H9 (cell line): ENCODE measurements around the gene CEP170B. TPM values are rescaled to one million over a fixed set of nuclear protein-coding genes. Genes with fewer than 3 reads are reported as not detected.

Experiments
- DNase-seq: peaks from one replicate; pipeline ENCODE4 v3.0.0-alpha.2; 2017
- H2AFZ ChIP-seq: one replicate; pipeline ENCODE4 v1.6.1; 2013; ENCODE audit warnings: mild to moderate bottlenecking, low read length, control low read depth, moderate library complexity
- H2AK5ac ChIP-seq: 2 replicates; pipeline ENCODE4 v1.6.1; 2013; ENCODE audit warnings: low read length, control low read depth, mixed read lengths; ENCODE audit not compliant: insufficient read length
- H2BK120ac ChIP-seq: one replicate; pipeline ENCODE4 v1.6.1; 2013; ENCODE audit warnings: low read depth, mild to moderate bottlenecking, low read length, control low read depth, inconsistent platforms; ENCODE audit not compliant: poor library complexity, severe bottlenecking
- H2BK12ac ChIP-seq: 2 replicates; pipeline ENCODE4 v1.6.1; 2013; ENCODE audit warnings: low read length, control low read depth, mixed read lengths, low read depth; ENCODE audit not compliant: insufficient read length
- H2BK15ac ChIP-seq: 2 replicates; pipeline ENCODE4 v1.6.1; 2013; ENCODE audit warnings: low read depth, low read length, control low read depth
- H2BK20ac ChIP-seq: one replicate; pipeline ENCODE4 v1.6.1; 2013; ENCODE audit warnings: low read depth, mild to moderate bottlenecking, low read length, control low read depth, inconsistent platforms; ENCODE audit not compliant: poor library complexity, severe bottlenecking
- H2BK5ac ChIP-seq: 2 replicates; pipeline ENCODE4 v1.6.1; 2013; ENCODE audit warnings: low read length, control low read depth, mixed read lengths; ENCODE audit not compliant: insufficient read length
- H3K14ac ChIP-seq: 2 replicates; pipeline ENCODE4 v1.6.1; 2013; ENCODE audit warnings: low read length, control low read depth; ENCODE audit not compliant: insufficient read depth
- H3K18ac ChIP-seq: 2 replicates; pipeline ENCODE4 v1.6.1; 2013; ENCODE audit warnings: low read depth, mild to moderate bottlenecking, mixed read lengths, low read length, control low read depth; ENCODE audit not compliant: insufficient read length
- H3K23ac ChIP-seq: 2 replicates; pipeline ENCODE4 v1.6.1; 2013; ENCODE audit warnings: low read length, control low read depth, mixed read lengths, low read depth; ENCODE audit not compliant: insufficient read length
- H3K23me2 ChIP-seq: 2 replicates; pipeline ENCODE4 v1.6.1; 2013; ENCODE audit warnings: low read depth, mild to moderate bottlenecking, mixed read lengths, low read length, control low read depth; ENCODE audit not compliant: insufficient read length, poor library complexity, severe bottlenecking
- H3K27ac ChIP-seq: 2 replicates; pipeline ENCODE4 v1.5.1; 2013; ENCODE audit warnings: low read length, control low read depth, mixed read lengths, low read depth; ENCODE audit not compliant: insufficient read length
- H3K27me3 ChIP-seq: 2 replicates; pipeline ENCODE4 v1.6.1; 2013; ENCODE audit warnings: low read length, control low read depth, inconsistent platforms; ENCODE audit not compliant: insufficient read depth
- H3K4ac ChIP-seq: 2 replicates; pipeline ENCODE4 v1.6.1; 2013; ENCODE audit warnings: low read depth, mild to moderate bottlenecking, control low read depth, inconsistent platforms, low read length, moderate library complexity
- H3K4me1 ChIP-seq: 2 replicates; pipeline ENCODE4 v1.6.1; 2013; ENCODE audit warnings: low read length, control low read depth, inconsistent platforms; ENCODE audit not compliant: insufficient read depth
- H3K4me2 ChIP-seq: 2 replicates; pipeline ENCODE4 v1.6.1; 2013; ENCODE audit warnings: low read length, control low read depth, mixed read lengths; ENCODE audit not compliant: insufficient read length, insufficient read depth
- H3K56ac ChIP-seq: 2 replicates; pipeline ENCODE4 v1.6.1; 2013; ENCODE audit warnings: low read depth, mild to moderate bottlenecking, mixed read lengths, low read length, control low read depth; ENCODE audit not compliant: insufficient read length
- H3K79me1 ChIP-seq: 2 replicates; pipeline ENCODE4 v1.6.1; 2013; ENCODE audit warnings: low read depth, mild to moderate bottlenecking, moderate library complexity, low read length, control low read depth, inconsistent platforms; ENCODE audit not compliant: insufficient read depth, poor library complexity, severe bottlenecking
- H3K79me2 ChIP-seq: 2 replicates; pipeline ENCODE4 v1.6.1; 2013; ENCODE audit warnings: low read length, control low read depth, inconsistent platforms; ENCODE audit not compliant: insufficient read depth
- H3K9ac ChIP-seq: 2 replicates; pipeline ENCODE4 v1.6.1; 2013; ENCODE audit warnings: low read length, control low read depth, mixed read lengths; ENCODE audit not compliant: insufficient read length; ENCODE audit errors: extremely low read depth
- H3K9me3 ChIP-seq: one replicate; pipeline ENCODE4 v1.6.1; 2013; ENCODE audit warnings: low read depth, low read length, inconsistent platforms; ENCODE audit not compliant: control insufficient read depth
- H3T11ph ChIP-seq: one replicate; pipeline ENCODE4 v1.6.1; 2013; ENCODE audit warnings: mild to moderate bottlenecking, low read length, control low read depth, inconsistent platforms
- H4K20me1 ChIP-seq: one replicate; pipeline ENCODE4 v1.6.1; 2013; ENCODE audit not compliant: control insufficient read depth, insufficient read length, insufficient read depth
- H4K5ac ChIP-seq: 2 replicates; pipeline ENCODE4 v1.6.1; 2013; ENCODE audit warnings: low read depth, mild to moderate bottlenecking, mixed read lengths, low read length, control low read depth; ENCODE audit not compliant: insufficient read length
- H4K8ac ChIP-seq: replicated peaks from 2 replicates; pipeline ENCODE4 v1.6.1; 2013; ENCODE audit warnings: low read length, control low read depth, mixed read lengths, low read depth; ENCODE audit not compliant: insufficient read length
- H4K91ac ChIP-seq: 2 replicates; pipeline ENCODE4 v1.6.1; 2013; ENCODE audit warnings: low read depth, mild to moderate bottlenecking, moderate library complexity, mixed read lengths, low read length, control low read depth; ENCODE audit not compliant: insufficient read length
- H3K27ac Mint-ChIP-seq, 3 experiments: 2 replicates in 2 of 3; 3 replicates in 1 of 3; pipeline ENCODE4 v1.8.0; 2020 to 2021; ENCODE audit warnings: mixed read lengths in 3 of 3, mild to moderate bottlenecking in 1 of 3, moderate library complexity in 1 of 3
- H3K27me3 Mint-ChIP-seq: 2 replicates; pipeline ENCODE4 v1.8.0; 2021; ENCODE audit warnings: low read depth, mild to moderate bottlenecking, moderate library complexity, mixed read lengths
- H3K36me3 Mint-ChIP-seq, 3 experiments: 2 replicates in 2 of 3; 3 replicates in 1 of 3; pipeline ENCODE4 v1.8.0; 2020 to 2021; ENCODE audit warnings: low read depth in 3 of 3, mixed read lengths in 3 of 3; ENCODE audit not compliant: insufficient read depth in 1 of 3
- H3K4me1 Mint-ChIP-seq, 2 experiments: 2 replicates each; pipeline ENCODE4 v1.8.0; 2020; ENCODE audit warnings: mixed read lengths in 2 of 2
- H3K4me3 Mint-ChIP-seq, 2 experiments: 2 replicates in 1 of 2; 3 replicates in 1 of 2; pipeline ENCODE4 v1.8.0; 2020 to 2021; ENCODE audit warnings: mild to moderate bottlenecking in 2 of 2, mixed read lengths in 2 of 2, moderate library complexity in 1 of 2
- H3K9me3 Mint-ChIP-seq, 2 experiments: 2 replicates in 1 of 2; 3 replicates in 1 of 2; pipeline ENCODE4 v1.8.0; 2020; ENCODE audit warnings: mild to moderate bottlenecking in 2 of 2, mixed read lengths in 2 of 2, moderate library complexity in 1 of 2
- WGBS: extraction: QIAGEN DNeasy Blood & Tissue Kit; methylation state at CpG from one replicate; pipeline ENCODE4 v1.1.7; 2013; ENCODE audit warnings: missing lambda C conversion rate, low lambda C conversion rate, mixed read lengths; ENCODE audit not compliant: insufficient read length; ENCODE audit errors: extremely low coverage; 5-methylcytosine and 5-hydroxymethylcytosine counted together
- total RNA-seq: library from RNA; stranded (reverse); gene quantifications from 2 replicates; pipeline ENCODE4 v1.2.1, GENCODE V29; 2021
- TF ChIP-seq, protein P1 (sequence below): fragments of 200-600 bp; sonication (generic); conservative IDR thresholded peaks from 3 replicates; pipeline ENCODE4 v1.8.0; 2021; ENCODE audit warnings: antibody characterized with exemption, mild to moderate bottlenecking

CEP170B gene
- total RNA-seq, 1 experiment from 2014 or later: 28.8 TPM

DNA sequence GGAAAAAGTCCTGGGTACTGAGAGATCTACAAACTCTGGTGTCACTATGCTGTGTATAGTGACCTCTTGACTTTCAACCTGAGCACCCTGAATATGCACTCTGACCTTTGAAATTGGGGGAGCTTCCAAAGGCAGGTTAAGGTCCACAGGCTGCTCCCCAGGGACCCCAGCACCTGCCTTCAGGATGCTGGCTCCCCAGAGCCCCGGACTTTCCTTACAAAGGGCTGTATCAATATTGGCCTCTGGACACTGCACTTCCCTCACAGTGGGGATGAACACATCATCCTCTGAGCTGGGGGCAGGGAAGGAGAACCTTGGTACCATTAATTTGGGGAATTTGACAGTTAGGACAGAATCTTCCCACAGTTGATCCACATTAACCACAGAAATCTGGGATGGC, 73.9 kb downstream of the CEP170B start:
- peaks cover 10% of the 10 kb centered on the region; the same call in 1 of the 2 replicates for H3K27me3 ChIP-seq

More for the DNA sequence above, 73.9 kb downstream of the CEP170B start:
- Histone ChIP-seq H3K4me2 (no peak overlapping the region), H2BK12ac (no peak overlapping the region), H2BK15ac (no peak overlapping the region), H3K23ac (no peak overlapping the region), H3K9ac (no peak overlapping the region), H4K8ac (no peak overlapping the region), H3K56ac (no peak overlapping the region), H3K79me2 (no peaks in the 10 kb centered on the region), H2BK120ac (no peak overlapping the region), H2AK5ac (no peak overlapping the region), H2BK5ac (no peak overlapping the region), H4K20me1 (no peaks in the 10 kb centered on the region), H3K9me3 (no peaks in the 10 kb centered on the region), H3K23me2 (no peaks in the 10 kb centered on the region), H3K4ac (no peak overlapping the region), H2BK20ac (no peak overlapping the region), H3T11ph (no peak overlapping the region), H3K4me1 (no peaks in the 10 kb centered on the region), H3K79me1 (no peaks in the 10 kb centered on the region), H3K27ac (no peak overlapping the region), H3K14ac (no peak overlapping the region), H2AFZ (no peak overlapping the region), H4K91ac (no peak overlapping the region), H3K18ac (no peak overlapping the region), H4K5ac (no peak overlapping the region)
- H3K27ac Mint-ChIP-seq: no peak overlapping the region
- TF ChIP-seq, protein P1, sequence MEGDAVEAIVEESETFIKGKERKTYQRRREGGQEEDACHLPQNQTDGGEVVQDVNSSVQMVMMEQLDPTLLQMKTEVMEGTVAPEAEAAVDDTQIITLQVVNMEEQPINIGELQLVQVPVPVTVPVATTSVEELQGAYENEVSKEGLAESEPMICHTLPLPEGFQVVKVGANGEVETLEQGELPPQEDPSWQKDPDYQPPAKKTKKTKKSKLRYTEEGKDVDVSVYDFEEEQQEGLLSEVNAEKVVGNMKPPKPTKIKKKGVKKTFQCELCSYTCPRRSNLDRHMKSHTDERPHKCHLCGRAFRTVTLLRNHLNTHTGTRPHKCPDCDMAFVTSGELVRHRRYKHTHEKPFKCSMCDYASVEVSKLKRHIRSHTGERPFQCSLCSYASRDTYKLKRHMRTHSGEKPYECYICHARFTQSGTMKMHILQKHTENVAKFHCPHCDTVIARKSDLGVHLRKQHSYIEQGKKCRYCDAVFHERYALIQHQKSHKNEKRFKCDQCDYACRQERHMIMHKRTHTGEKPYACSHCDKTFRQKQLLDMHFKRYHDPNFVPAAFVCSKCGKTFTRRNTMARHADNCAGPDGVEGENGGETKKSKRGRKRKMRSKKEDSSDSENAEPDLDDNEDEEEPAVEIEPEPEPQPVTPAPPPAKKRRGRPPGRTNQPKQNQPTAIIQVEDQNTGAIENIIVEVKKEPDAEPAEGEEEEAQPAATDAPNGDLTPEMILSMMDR: no peak
- H3K27me3 Mint-ChIP-seq: peaks cover 73% of the 10 kb centered on the region
- peaks cover 0 to 7% of the 10 kb centered on the region in 2 experiments; a peak in 2 of 4 replicates for H3K4me1 Mint-ChIP-seq
- no peak overlapping the region for H3K4me3 Mint-ChIP-seq
- H3K36me3 Mint-ChIP-seq: no peaks in the 10 kb centered on the region
- peaks cover 0 to 6% of the 10 kb centered on the region in 2 experiments; a peak in 2 of 5 replicates for H3K9me3 Mint-ChIP-seq
- DNase-seq: no peak
- WGBS: no CpG with 5 or more reads among the region's 1 CpG
